SU-DHL-6 (cell line): ENCODE measurements around the gene PROSER3.

Source experiments
- EZH2phosphoT487 ChIP-seq: fragments of 200-600 bp; sonication (generic), shearing (Covaris generic); conservative IDR thresholded peaks from 2 replicates; pipeline ENCODE4 v1.6.1; 2018; ENCODE audit warnings: mild to moderate bottlenecking, antibody characterized with exemption, low read length, moderate library complexity, mixed read lengths
- TF ChIP-seq, protein P1 (sequence below): fragments of 200-600 bp; sonication (generic); IDR thresholded peaks from one replicate; pipeline ENCODE4 v1.5.1; 2017; ENCODE audit warnings: antibody characterized with exemption, mild to moderate bottlenecking, low read length, moderate library complexity; ENCODE audit not compliant: insufficient read depth, poor library complexity, severe bottlenecking

- TF ChIP-seq, protein P1, sequence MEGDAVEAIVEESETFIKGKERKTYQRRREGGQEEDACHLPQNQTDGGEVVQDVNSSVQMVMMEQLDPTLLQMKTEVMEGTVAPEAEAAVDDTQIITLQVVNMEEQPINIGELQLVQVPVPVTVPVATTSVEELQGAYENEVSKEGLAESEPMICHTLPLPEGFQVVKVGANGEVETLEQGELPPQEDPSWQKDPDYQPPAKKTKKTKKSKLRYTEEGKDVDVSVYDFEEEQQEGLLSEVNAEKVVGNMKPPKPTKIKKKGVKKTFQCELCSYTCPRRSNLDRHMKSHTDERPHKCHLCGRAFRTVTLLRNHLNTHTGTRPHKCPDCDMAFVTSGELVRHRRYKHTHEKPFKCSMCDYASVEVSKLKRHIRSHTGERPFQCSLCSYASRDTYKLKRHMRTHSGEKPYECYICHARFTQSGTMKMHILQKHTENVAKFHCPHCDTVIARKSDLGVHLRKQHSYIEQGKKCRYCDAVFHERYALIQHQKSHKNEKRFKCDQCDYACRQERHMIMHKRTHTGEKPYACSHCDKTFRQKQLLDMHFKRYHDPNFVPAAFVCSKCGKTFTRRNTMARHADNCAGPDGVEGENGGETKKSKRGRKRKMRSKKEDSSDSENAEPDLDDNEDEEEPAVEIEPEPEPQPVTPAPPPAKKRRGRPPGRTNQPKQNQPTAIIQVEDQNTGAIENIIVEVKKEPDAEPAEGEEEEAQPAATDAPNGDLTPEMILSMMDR: no peak
- TF ChIP-seq EZH2phosphoT487: no peak
Observed at GRCh38 chr19:35722897-35723296, 35.1 kb upstream of the PROSER3 start.
